OCI-LY1 (cell line): Measurements from ENCODE around the gene BACH2.

ENCODE experiments used
- EZH2 ChIP-seq: fragments of 200-600 bp; sonication (generic), shearing (Covaris generic); IDR thresholded peaks from 2 replicates; pipeline ENCODE4 v1.8.0; 2017; ENCODE audit warnings: borderline replicate concordance, mixed run types, mild to moderate bottlenecking, antibody characterized with exemption, low read length, moderate library complexity, mixed read lengths
- TF ChIP-seq, protein P1 (sequence below): fragments of 200-600 bp; sonication (generic), shearing (Covaris generic); IDR thresholded peaks from 2 replicates; pipeline ENCODE4 v1.5.1; 2017; ENCODE audit warnings: mild to moderate bottlenecking, antibody characterized with exemption, low read length, moderate library complexity, mixed read lengths

DNA sequence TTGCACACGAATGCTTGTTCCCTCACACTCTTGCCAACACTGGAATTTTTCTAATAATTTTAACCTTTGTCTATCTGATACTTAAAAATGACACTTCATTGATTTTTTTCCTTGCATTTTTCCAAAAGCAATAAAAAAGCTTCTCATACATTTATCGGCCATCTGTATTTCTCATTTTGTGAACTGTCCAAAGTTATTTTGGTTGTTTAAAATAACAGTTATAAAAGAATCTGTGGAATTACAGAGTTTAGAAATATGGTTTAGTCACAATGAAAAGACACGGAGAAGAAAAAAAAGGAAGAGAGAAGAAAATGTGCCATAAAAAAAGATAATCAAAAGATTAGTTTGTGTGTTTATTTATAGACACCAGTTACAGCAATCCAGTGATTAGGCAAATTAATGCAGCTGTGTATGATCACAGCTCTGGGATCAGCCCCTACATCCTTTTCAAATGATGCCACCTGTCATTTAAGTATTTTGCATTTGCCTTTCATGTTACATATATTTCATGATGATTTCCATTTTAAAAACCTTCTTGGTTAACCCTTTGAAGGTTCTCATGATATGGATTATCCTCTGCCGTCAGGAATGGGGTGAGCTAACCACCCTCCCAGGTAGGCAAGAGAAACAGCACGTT is 171.7 kb downstream of the BACH2 start:
- TF ChIP-seq, protein P1, sequence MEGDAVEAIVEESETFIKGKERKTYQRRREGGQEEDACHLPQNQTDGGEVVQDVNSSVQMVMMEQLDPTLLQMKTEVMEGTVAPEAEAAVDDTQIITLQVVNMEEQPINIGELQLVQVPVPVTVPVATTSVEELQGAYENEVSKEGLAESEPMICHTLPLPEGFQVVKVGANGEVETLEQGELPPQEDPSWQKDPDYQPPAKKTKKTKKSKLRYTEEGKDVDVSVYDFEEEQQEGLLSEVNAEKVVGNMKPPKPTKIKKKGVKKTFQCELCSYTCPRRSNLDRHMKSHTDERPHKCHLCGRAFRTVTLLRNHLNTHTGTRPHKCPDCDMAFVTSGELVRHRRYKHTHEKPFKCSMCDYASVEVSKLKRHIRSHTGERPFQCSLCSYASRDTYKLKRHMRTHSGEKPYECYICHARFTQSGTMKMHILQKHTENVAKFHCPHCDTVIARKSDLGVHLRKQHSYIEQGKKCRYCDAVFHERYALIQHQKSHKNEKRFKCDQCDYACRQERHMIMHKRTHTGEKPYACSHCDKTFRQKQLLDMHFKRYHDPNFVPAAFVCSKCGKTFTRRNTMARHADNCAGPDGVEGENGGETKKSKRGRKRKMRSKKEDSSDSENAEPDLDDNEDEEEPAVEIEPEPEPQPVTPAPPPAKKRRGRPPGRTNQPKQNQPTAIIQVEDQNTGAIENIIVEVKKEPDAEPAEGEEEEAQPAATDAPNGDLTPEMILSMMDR: no peak
- no peak for TF ChIP-seq EZH2
